Esophagus muscularis mucosa (tissue), 4 donors: ENCODE results near the gene CSH1. TPM values are rescaled to one million over a fixed set of nuclear protein-coding genes. Genes with fewer than 3 reads are reported as not detected.

Source experiments
- DNase-seq: peaks from one replicate; pipeline ENCODE4 v3.0.0-alpha.2; 2017; ENCODE audit errors: extremely low spot score
- H3K27ac ChIP-seq, 4 donors: fragments of 200-600 bp; sonication (generic); replicated peaks in 1 of 4; 1 replicate in 3 of 4; 2 replicates in 1 of 4; pipeline ENCODE4 v1.5.1; 2016 to 2019; ENCODE audit warnings: mild to moderate bottlenecking in 1 of 4
- H3K27me3 ChIP-seq, 4 donors: fragments of 200-600 bp; sonication (generic); one replicate each; pipeline versions ENCODE4 v1.5.1 to v1.6.0; 2016 to 2019
- H3K36me3 ChIP-seq, 4 donors: fragments of 200-600 bp; sonication (generic); one replicate each; pipeline ENCODE4 v1.5.1; 2016 to 2019
- H3K4me1 ChIP-seq, 4 donors: fragments of 200-600 bp; sonication (generic); one replicate each; pipeline ENCODE4 v1.5.1; 2016 to 2019
- H3K4me3 ChIP-seq, 4 donors: fragments of 200-600 bp; sonication (generic); 1 replicate in 2 of 4; 2 replicates in 2 of 4; pipeline ENCODE4 v1.5.1; 2016 to 2019; ENCODE audit warnings: mild to moderate bottlenecking in 4 of 4, moderate library complexity in 1 of 4
- H3K9me3 ChIP-seq, 4 donors: fragments of 200-600 bp; sonication (generic); 1 replicate in 3 of 4; 2 replicates in 1 of 4; pipeline ENCODE4 v1.5.1; 2016 to 2019
- EP300 ChIP-seq: sonication (generic); formaldehyde crosslinking; IDR thresholded peaks from one replicate; pipeline ENCODE4 v1.6.1; 2017; ENCODE audit warnings: antibody characterized with exemption
- POLR2A ChIP-seq: fragments of 450-650 bp; IDR thresholded peaks from one replicate; pipeline ENCODE4 v1.6.1; 2017; ENCODE audit warnings: antibody characterized with exemption, moderate library complexity, mild to moderate bottlenecking, low read depth
- POLR2AphosphoS5 ChIP-seq, 2 donors: sonication (generic); formaldehyde crosslinking; IDR thresholded peaks; one replicate each; pipeline ENCODE4 v1.6.1; 2017; ENCODE audit warnings: antibody characterized with exemption in 2 of 2
- WGBS: methylation state at CpG from one replicate; pipeline ENCODE4 v1.1.5; 2018; 5-methylcytosine and 5-hydroxymethylcytosine counted together
- intact Hi-C: fragments of 100-400 bp; cut with DNase I; formaldehyde crosslinking; loops from one replicate; pipeline ENCODE4 v1.15.1; 2023
- total RNA-seq, 4 donors: library from RNA; depleted of rRNA; stranded (reverse); fragments of >200 nt; gene quantifications; one replicate each; pipeline versions ENCODE4 v1.1.0 to v1.2.1, GENCODE V29; 2016
- TF ChIP-seq, protein P1 (sequence below), 3 experiments: fragments of 200-600 bp in 2 of 3; fragments of 450-650 bp in 1 of 3; sonication (generic) in 2 of 3; IDR thresholded peaks; one replicate each; pipeline ENCODE4 v1.5.1; 2017 to 2019; ENCODE audit warnings: antibody characterized with exemption in 3 of 3, mild to moderate bottlenecking in 2 of 3, moderate library complexity in 1 of 3

Gene CSH1
- total RNA-seq, 4 donors from 2014 or later: not detected

DNA sequence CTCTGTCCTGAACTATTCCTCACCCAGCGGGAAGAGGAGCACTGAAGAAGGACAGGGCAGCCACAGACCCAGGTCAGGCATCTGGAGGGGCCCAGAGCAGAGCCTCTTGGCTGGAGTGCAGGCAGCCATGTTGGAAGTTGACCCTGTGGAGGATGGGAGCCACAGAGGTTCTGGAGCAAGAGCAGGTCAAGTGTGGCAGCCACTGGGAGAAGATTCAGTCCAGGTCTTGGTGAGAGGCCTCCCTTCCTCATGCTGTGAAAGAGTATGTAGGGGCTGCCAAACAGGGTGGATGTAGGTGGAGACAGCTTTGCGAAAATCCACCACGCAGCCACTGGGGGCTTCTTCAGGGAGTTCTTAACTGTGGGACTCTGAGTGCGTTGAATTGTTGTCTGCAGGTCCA, 36.3 kb upstream of the CSH1 start:
- no peak for TF ChIP-seq EP300
- TF ChIP-seq, protein P1, sequence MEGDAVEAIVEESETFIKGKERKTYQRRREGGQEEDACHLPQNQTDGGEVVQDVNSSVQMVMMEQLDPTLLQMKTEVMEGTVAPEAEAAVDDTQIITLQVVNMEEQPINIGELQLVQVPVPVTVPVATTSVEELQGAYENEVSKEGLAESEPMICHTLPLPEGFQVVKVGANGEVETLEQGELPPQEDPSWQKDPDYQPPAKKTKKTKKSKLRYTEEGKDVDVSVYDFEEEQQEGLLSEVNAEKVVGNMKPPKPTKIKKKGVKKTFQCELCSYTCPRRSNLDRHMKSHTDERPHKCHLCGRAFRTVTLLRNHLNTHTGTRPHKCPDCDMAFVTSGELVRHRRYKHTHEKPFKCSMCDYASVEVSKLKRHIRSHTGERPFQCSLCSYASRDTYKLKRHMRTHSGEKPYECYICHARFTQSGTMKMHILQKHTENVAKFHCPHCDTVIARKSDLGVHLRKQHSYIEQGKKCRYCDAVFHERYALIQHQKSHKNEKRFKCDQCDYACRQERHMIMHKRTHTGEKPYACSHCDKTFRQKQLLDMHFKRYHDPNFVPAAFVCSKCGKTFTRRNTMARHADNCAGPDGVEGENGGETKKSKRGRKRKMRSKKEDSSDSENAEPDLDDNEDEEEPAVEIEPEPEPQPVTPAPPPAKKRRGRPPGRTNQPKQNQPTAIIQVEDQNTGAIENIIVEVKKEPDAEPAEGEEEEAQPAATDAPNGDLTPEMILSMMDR (IDR thresholded peaks at IDR 0.05): no peak
- no peak for TF ChIP-seq POLR2A
- TF ChIP-seq POLR2AphosphoS5 (IDR thresholded peaks at IDR 0.05): no peak
- no peak for DNase-seq
- no peak overlapping the region for H3K27ac ChIP-seq
- intact Hi-C loops: no loop called here
- no peaks in the 10 kb centered on the region for H3K27me3 ChIP-seq
- 87% methylated on average over 4 of the region's 4 CpGs for WGBS
- no peaks in the 10 kb centered on the region for H3K9me3 ChIP-seq
- peaks cover 0 to 13% (median 0%) of the 10 kb centered on the region in 4 donors for H3K36me3 ChIP-seq
- peaks cover 5 to 20% (median 16%) of the 10 kb centered on the region in 4 donors for H3K4me1 ChIP-seq
- H3K4me3 ChIP-seq: no peak overlapping the region

DNA sequence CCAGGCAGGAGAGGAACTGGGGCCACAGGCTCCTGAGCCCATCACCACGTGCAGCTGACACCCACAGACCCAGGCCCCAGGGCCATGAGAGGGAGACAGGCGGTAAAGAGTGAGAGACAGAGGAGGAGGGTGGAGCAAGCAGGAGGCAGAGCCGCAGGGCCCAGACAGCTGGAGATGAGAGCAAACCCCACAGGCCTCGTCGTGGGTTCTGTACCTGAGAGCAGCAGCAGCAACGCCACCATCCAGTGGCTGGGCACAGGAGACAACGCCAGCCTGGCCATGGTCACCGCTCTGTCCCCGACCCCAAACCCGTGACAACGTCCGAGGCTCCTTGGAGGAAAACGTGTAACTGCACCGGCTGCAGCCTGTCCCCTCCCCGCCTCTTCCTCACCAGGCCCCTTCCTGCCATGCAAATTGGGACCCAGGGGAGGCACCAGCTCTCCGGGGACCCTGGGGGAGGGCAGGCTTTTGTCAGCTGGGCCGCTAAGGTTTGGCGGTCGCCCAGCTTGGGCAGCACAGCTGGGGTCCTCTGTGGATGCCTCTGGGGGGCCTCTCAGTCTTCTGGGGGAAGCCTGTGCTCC, 35.7 kb upstream of the CSH1 start, which contains the start of gene CD79B:
Gene CD79B, minus strand, starts transcription at position 351 of the 581 bp plus-strand sequence. Its CDS starts 70 bp downstream, at position 281.
- Histone ChIP-seq H3K4me3 (peak within 1 kb of the TSS in 3 of 4 donors; percentile 5 to 30 (median 10)), H3K27ac (peak within 1 kb of the TSS; percentile 35 to 64 (median 42)), H3K27me3 (no peaks in the 10 kb centered on the region), H3K4me1 (peaks cover 5 to 20% (median 16%) of the 10 kb centered on the region in 4 donors), H3K36me3 (peaks cover 0 to 13% (median 0%) of the 10 kb centered on the region in 4 donors), H3K9me3 (no peaks in the 10 kb centered on the region)
- no peak for DNase-seq
- TF ChIP-seq POLR2AphosphoS5 (IDR thresholded peaks at IDR 0.05) (no peak), POLR2A (no peak), EP300 (no peak)
- TF ChIP-seq, protein P1 (IDR thresholded peaks at IDR 0.05): no peak
- intact Hi-C loops: no loop called here
- 87% methylated on average over 15 of the region's 19 CpGs for WGBS

DNA sequence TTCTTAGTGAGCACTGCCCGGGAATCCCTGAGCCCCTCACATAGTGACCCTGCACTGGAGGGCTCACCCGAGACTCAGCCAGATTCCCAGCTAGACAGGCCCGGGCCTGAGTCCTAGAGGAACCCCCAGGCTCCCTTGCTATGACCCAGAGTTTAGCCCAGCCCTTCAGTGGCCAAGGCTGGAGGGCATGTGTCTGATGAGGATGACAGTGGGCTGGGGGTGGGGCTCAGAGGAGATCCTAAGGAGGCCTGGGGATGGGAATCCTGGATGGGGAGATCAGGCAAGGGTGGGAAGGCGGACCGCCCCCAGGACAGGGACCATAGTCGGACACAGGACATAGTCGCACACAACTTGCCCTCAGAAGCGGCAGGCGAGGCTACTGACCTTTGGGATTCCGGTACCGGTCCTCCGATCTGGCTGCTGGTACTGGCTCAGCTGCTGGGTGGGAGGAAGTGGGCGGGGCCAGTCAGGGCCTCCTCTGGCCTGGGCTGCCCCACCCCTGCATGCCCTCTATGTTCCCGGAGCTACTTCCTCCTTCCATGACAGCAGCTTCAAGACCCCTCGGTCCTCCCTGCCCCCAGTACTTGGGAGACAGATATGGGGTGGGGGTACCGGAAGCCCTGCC, 34.7 kb upstream of the CSH1 start:
- WGBS: 62% methylated on average over 16 of the region's 16 CpGs
- no peak for TF ChIP-seq EP300
- peak in 1 of 2 donors; percentile 25 for TF ChIP-seq POLR2AphosphoS5 (IDR thresholded peaks at IDR 0.05)
- TF ChIP-seq, protein P1 (IDR thresholded peaks at IDR 0.05): no peak
- no peak for TF ChIP-seq POLR2A
- no peaks in the 10 kb centered on the region for H3K27me3 ChIP-seq
- intact Hi-C loops: no loop called here
- H3K36me3 ChIP-seq: peaks cover 0 to 13% (median 0%) of the 10 kb centered on the region in 4 donors
- peaks cover 5 to 20% (median 16%) of the 10 kb centered on the region in 4 donors for H3K4me1 ChIP-seq
- peak overlapping the region; percentile 35 to 64 (median 42) for H3K27ac ChIP-seq
- H3K4me3 ChIP-seq: peak overlapping the region in 3 of 4 donors; percentile 5 to 30 (median 10)
- no peak for DNase-seq
- H3K9me3 ChIP-seq: no peaks in the 10 kb centered on the region

DNA sequence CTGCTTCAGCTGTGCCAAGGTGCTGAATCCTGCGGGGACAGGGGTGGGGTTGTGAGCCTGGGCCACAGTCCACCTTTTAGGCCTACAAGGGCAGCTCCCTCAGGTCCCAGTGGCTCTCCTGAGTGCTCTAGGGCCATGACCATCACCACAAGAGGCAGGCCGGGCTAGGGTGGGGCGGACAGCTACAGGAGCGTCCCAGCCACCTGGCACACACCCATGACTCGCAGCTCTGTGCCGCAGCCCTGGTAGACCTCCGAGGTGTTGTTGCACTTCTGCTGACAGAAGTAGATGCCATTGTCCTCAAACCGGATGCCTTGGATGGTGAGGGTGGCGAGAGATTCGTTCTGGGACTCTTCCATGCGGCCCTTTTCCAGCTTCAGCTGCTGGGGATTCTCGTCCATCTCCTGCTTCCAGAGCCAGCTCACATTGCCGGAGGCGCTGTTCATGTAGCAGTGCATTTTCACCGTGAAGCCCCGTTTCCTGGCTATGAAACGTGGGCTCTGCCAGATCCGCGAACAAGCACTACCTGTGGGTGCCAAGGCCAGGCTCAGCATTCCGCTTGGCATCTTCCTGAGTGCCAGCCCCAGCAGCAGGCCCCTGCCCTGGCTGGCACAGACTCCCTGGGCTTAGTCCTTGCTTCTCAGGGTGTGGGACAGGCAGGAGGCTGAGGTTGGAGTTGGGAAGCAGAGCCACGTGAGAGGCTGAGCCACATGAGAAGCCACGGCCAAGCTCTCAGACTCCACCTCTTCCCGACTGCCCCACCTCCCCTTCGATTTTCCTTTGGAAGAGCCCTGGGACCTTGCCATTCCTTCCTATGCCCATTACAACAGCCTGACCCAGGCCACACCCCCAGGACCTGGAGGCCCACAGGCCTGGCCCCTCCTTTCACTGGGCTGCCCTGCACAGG, 33.7 kb upstream of the CSH1 start:
- 84% methylated on average over 14 of the region's 24 CpGs for WGBS
- peak in 1 of 2 donors; percentile 43 for TF ChIP-seq POLR2AphosphoS5 (IDR thresholded peaks at IDR 0.05)
- no peak for TF ChIP-seq POLR2A
- Histone ChIP-seq H3K9me3 (no peaks in the 10 kb centered on the region), H3K4me1 (peaks cover 5 to 20% (median 16%) of the 10 kb centered on the region in 4 donors), H3K27ac (peak overlapping the region in 3 of 4 donors; percentile 3 to 64 (median 40)), H3K36me3 (peaks cover 0 to 13% (median 0%) of the 10 kb centered on the region in 4 donors), H3K4me3 (peak overlapping the region in 1 of 4 donors; percentile 16), H3K27me3 (no peaks in the 10 kb centered on the region)
- no peak for DNase-seq
- intact Hi-C loops: no loop called here
